Measurements from ENCODE around the gene POU4F2.
"Not testable (repeated sequence)": the region's sequence is repeated elsewhere in the genome, so short reads cannot be mapped to it uniquely, and the experiment has no call there.

POU4F2 gene

DNA sequence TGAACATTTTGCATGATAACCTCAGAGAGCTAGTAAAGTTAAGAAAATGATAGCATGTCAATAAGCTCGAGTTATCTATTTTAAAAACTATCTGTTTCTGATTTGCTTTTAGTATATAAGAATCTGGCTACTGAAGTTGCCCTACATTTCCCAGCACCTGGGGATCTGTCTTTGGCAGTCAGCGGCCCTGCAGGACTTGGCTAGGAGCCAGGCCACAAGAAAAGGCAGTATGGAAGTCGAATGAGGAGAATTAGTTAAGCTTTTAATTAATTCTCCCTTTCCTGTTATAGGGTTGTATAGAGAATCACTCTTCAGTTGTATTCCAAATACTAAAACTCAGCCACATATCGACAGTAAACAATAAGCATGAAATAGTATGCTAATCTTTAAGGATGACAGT lies 22.7 kb downstream of the POU4F2 start:
- DNase-seq: no peak

GRCh38 chr4:146663968-146664311 lies 25.2 kb downstream of the POU4F2 start:
- not testable (repeated sequence) for DNase-seq

GRCh38 chr4:146674829-146675570 lies 36.3 kb downstream of the POU4F2 start:
- DNase-seq: no peak
